Neuronal stem cell (in vitro differentiated cells): Measurements from ENCODE around the gene HBM.
"Not testable (repeated sequence)": the region's sequence is repeated elsewhere in the genome, so short reads cannot be mapped to it uniquely, and the experiment has no call there.

Experiments
- DNase-seq: peaks from one replicate; pipeline ENCODE4 v3.0.0-alpha.2; 2013; ENCODE audit warnings: low spot score
- H2AFZ ChIP-seq: one replicate; pipeline ENCODE4 v1.6.1; 2013; ENCODE audit warnings: mild to moderate bottlenecking, low read length, inconsistent platforms
- H2AK5ac ChIP-seq: 2 replicates; pipeline ENCODE4 v1.6.1; 2013; ENCODE audit warnings: low read depth, mild to moderate bottlenecking, inconsistent platforms, low read length, moderate library complexity, mixed read lengths
- H2BK120ac ChIP-seq: 2 replicates; pipeline ENCODE4 v1.6.1; 2013; ENCODE audit warnings: low read depth, mild to moderate bottlenecking, inconsistent platforms, low read length, moderate library complexity, mixed read lengths
- H2BK12ac ChIP-seq: one replicate; pipeline ENCODE4 v1.6.1; 2013; ENCODE audit warnings: low read length, inconsistent platforms
- H2BK15ac ChIP-seq: 2 replicates; pipeline ENCODE4 v1.6.1; 2013; ENCODE audit warnings: mild to moderate bottlenecking, low read length, inconsistent platforms, mixed read lengths
- H2BK5ac ChIP-seq: one replicate; pipeline ENCODE4 v1.6.1; 2013; ENCODE audit warnings: inconsistent platforms, mild to moderate bottlenecking, low read length, moderate library complexity
- H3K14ac ChIP-seq: one replicate; pipeline ENCODE4 v1.6.1; 2013; ENCODE audit warnings: low read length, inconsistent platforms
- H3K18ac ChIP-seq: 2 replicates; pipeline ENCODE4 v1.6.1; 2013; ENCODE audit warnings: low read length, inconsistent platforms
- H3K23ac ChIP-seq: 2 replicates; pipeline ENCODE4 v1.6.1; 2013; ENCODE audit warnings: low read depth, mild to moderate bottlenecking, mixed read lengths, low read length, inconsistent platforms; ENCODE audit not compliant: poor library complexity
- H3K27ac ChIP-seq: replicated peaks from 3 replicates; pipeline ENCODE4 v1.5.1; 2013; ENCODE audit warnings: low read length, inconsistent platforms
- H3K27me3 ChIP-seq, 3 experiments: 2 replicates each; pipeline ENCODE4 v1.6.1; 2013; ENCODE audit warnings: low read length in 3 of 3, mild to moderate bottlenecking in 2 of 3, inconsistent platforms in 1 of 3, low read depth in 1 of 3, mixed read lengths in 1 of 3, moderate library complexity in 1 of 3; ENCODE audit not compliant: control insufficient read depth in 3 of 3, insufficient read depth in 3 of 3
- H3K36me3 ChIP-seq, 2 donors: replicated peaks in 1 of 2; 2 replicates each; pipeline ENCODE4 v1.6.1; 2013; ENCODE audit warnings: low read length in 2 of 2; ENCODE audit not compliant: control insufficient read depth in 2 of 2, insufficient read depth in 2 of 2
- H3K4ac ChIP-seq: 2 replicates; pipeline ENCODE4 v1.6.1; 2013; ENCODE audit warnings: inconsistent platforms, mild to moderate bottlenecking, low read length, moderate library complexity
- H3K4me1 ChIP-seq, 2 donors: 1 replicate in 1 of 2; 2 replicates in 1 of 2; pipeline ENCODE4 v1.6.1; 2013; ENCODE audit warnings: low read length in 2 of 2, low read depth in 1 of 2; ENCODE audit not compliant: control insufficient read depth in 2 of 2, insufficient read depth in 1 of 2
- H3K4me2 ChIP-seq: one replicate; pipeline ENCODE4 v1.6.1; 2013; ENCODE audit warnings: mild to moderate bottlenecking, low read length, inconsistent platforms; ENCODE audit not compliant: insufficient read depth, poor library complexity, severe bottlenecking
- H3K4me3 ChIP-seq, 2 donors: 2 replicates each; pipeline ENCODE4 v1.5.1; 2013; ENCODE audit warnings: low read length in 2 of 2, mild to moderate bottlenecking in 2 of 2, inconsistent platforms in 1 of 2, moderate library complexity in 1 of 2
- H3K79me1 ChIP-seq: one replicate; pipeline ENCODE4 v1.6.1; 2013; ENCODE audit warnings: low read depth, mild to moderate bottlenecking, inconsistent platforms, low read length, moderate library complexity
- H3K9ac ChIP-seq: one replicate; pipeline ENCODE4 v1.6.1; 2013; ENCODE audit warnings: mild to moderate bottlenecking, low read depth, low read length, inconsistent platforms; ENCODE audit not compliant: poor library complexity
- H3K9me3 ChIP-seq, 2 donors: replicated peaks in 1 of 2; 2 replicates each; pipeline versions ENCODE3 to v1.6.1; 2013; ENCODE audit warnings: low read length in 2 of 2, mild to moderate bottlenecking in 2 of 2, inconsistent platforms in 1 of 2, low read depth in 1 of 2, mixed read lengths in 1 of 2, moderate library complexity in 1 of 2; ENCODE audit not compliant: control insufficient read depth in 2 of 2, insufficient read depth in 1 of 2
- H4K8ac ChIP-seq: one replicate; pipeline ENCODE4 v1.6.1; 2013; ENCODE audit warnings: low read depth, mild to moderate bottlenecking, inconsistent platforms, low read length, moderate library complexity
- H4K91ac ChIP-seq: one replicate; pipeline ENCODE4 v1.6.1; 2013; ENCODE audit warnings: low read length, low read depth, mild to moderate bottlenecking, inconsistent platforms; ENCODE audit not compliant: poor library complexity
- WGBS, 2 donors: extraction: QIAGEN DNeasy Blood & Tissue Kit; methylation state at CpG; one replicate each; pipeline ENCODE4 v1.1.7; 2013; ENCODE audit warnings: missing lambda C conversion rate in 2 of 2, mixed read lengths in 1 of 2; ENCODE audit not compliant: insufficient read length in 2 of 2, insufficient replicate concordance in 1 of 2; ENCODE audit errors: extremely low coverage in 2 of 2; 5-methylcytosine and 5-hydroxymethylcytosine counted together

HBM gene

GRCh38 chr16:176477-177382 is 11.0 kb downstream of the HBM start, which contains the start of gene HBA1:
TSS of gene HBA1 (plus strand) at chr16:176680. CDS start at chr16:176717, 37 bp downstream.
- H3K4me1 ChIP-seq, H3K9ac ChIP-seq, H2BK5ac ChIP-seq, H2AK5ac ChIP-seq, H3K9me3 ChIP-seq, H3K36me3 ChIP-seq, DNase-seq, H2BK15ac ChIP-seq, H3K4me2 ChIP-seq, H2BK12ac ChIP-seq, H3K79me1 ChIP-seq, H4K91ac ChIP-seq, H3K23ac ChIP-seq, H3K27ac ChIP-seq, H3K18ac ChIP-seq, H3K4me3 ChIP-seq, H4K8ac ChIP-seq, H2BK120ac ChIP-seq, H3K4ac ChIP-seq, H2AFZ ChIP-seq: not testable (repeated sequence)
- peaks cover 25 to 61% (median 55%) of the 10 kb centered on the region in 3 experiments for H3K27me3 ChIP-seq
- H3K14ac ChIP-seq = peak within 1 kb of the TSS; percentile 82
- WGBS, 2 donors = no CpG with 5 or more reads among the region's 88 CpGs

- DNase-seq = no peak
- Histone ChIP-seq H3K79me1 (no peaks in the 10 kb centered on the region), H2BK120ac (no peak overlapping the region), H3K27ac (no peak overlapping the region), H3K9me3 (peaks cover 0 to 7% of the 10 kb centered on the region in 2 donors), H3K23ac (no peak overlapping the region), H2AFZ (no peak overlapping the region), H2BK12ac (no peak overlapping the region), H4K8ac (no peak overlapping the region), H3K4me1 (peaks cover 0 to 8% of the 10 kb centered on the region in 2 donors), H3K4ac (no peak overlapping the region), H3K4me3 (no peak overlapping the region), H2AK5ac (no peak overlapping the region), H2BK5ac (no peak overlapping the region), H3K14ac (peak overlapping the region; percentile 82), H3K27me3 (peaks cover 25 to 59% (median 53%) of the 10 kb centered on the region in 3 experiments), H3K4me2 (no peak overlapping the region), H3K18ac (no peak overlapping the region), H3K9ac (no peak overlapping the region), H3K36me3 (peaks cover 0 to 3% of the 10 kb centered on the region in 2 donors), H4K91ac (no peak overlapping the region), H2BK15ac (no peak overlapping the region)
- WGBS, 2 donors = no CpG with 5 or more reads among the region's 13 CpGs
Measured at GRCh38 chr16:177394-177822, 11.6 kb downstream of the HBM start.

GRCh38 chr16:177981-178667 is 12.3 kb downstream of the HBM start:
- Histone ChIP-seq H3K36me3 (peaks cover 0 to 3% of the 10 kb centered on the region in 2 donors), H2BK120ac (no peak overlapping the region), H3K9ac (no peak overlapping the region), H4K91ac (no peak overlapping the region), H3K4me1 (peaks cover 0 to 8% of the 10 kb centered on the region in 2 donors), H3K18ac (peak overlapping the region; percentile 21), H3K27me3 (peaks cover 25 to 59% (median 52%) of the 10 kb centered on the region in 3 experiments), H2AFZ (no peak overlapping the region), H3K4me2 (no peak overlapping the region), H3K14ac (no peak overlapping the region), H4K8ac (no peak overlapping the region), H3K9me3 (peaks cover 0 to 7% of the 10 kb centered on the region in 2 donors), H2AK5ac (no peak overlapping the region), H2BK15ac (no peak overlapping the region), H3K79me1 (no peaks in the 10 kb centered on the region), H3K4me3 (no peak overlapping the region), H2BK5ac (no peak overlapping the region), H2BK12ac (no peak overlapping the region), H3K4ac (no peak overlapping the region), H3K27ac (no peak overlapping the region), H3K23ac (peak overlapping the region; percentile 76)
- no CpG with 5 or more reads among the region's 11 CpGs for WGBS, 2 donors
- DNase-seq = no peak

GRCh38 chr16:178668-179015 is 12.9 kb downstream of the HBM start:
- H2AFZ ChIP-seq = no peak overlapping the region
- peaks cover 0 to 3% of the 10 kb centered on the region in 2 donors for H3K36me3 ChIP-seq
- H4K8ac ChIP-seq = no peak overlapping the region
- no peak for DNase-seq
- H2BK5ac ChIP-seq = no peak overlapping the region
- no peak overlapping the region for H2BK12ac ChIP-seq
- no peak overlapping the region for H3K9ac ChIP-seq
- H3K4ac ChIP-seq = no peak overlapping the region
- no peak overlapping the region for H3K14ac ChIP-seq
- no peak overlapping the region for H3K4me2 ChIP-seq
- no peak overlapping the region for H4K91ac ChIP-seq
- peaks cover 25 to 54% (median 47%) of the 10 kb centered on the region in 3 experiments for H3K27me3 ChIP-seq
- H3K23ac ChIP-seq = no peak overlapping the region
- no peak overlapping the region for H2BK120ac ChIP-seq
- no CpG with 5 or more reads among the region's 11 CpGs for WGBS, 2 donors
- no peak overlapping the region for H2AK5ac ChIP-seq
- H3K18ac ChIP-seq = no peak overlapping the region
- H3K9me3 ChIP-seq = peaks cover 0 to 7% of the 10 kb centered on the region in 2 donors
- peaks cover 0 to 8% of the 10 kb centered on the region in 2 donors for H3K4me1 ChIP-seq
- no peak overlapping the region for H3K27ac ChIP-seq
- H3K79me1 ChIP-seq = no peaks in the 10 kb centered on the region
- no peak overlapping the region for H3K4me3 ChIP-seq
- no peak overlapping the region for H2BK15ac ChIP-seq
